Embryonic facial prominence (tissue), 1 donor: ENCODE results near the gene SASH3.
"Not testable (repeated sequence)": the region's sequence is repeated elsewhere in the genome, so short reads cannot be mapped to it uniquely, and the experiment has no call there.

Experiments used
- DNase-seq: peaks from one replicate; pipeline ENCODE4 v3.0.0-alpha.2; 2016; ENCODE audit errors: extremely low spot score

SASH3 gene

GRCh38 chrX:129779747-129780146 lies at the start of gene SASH3:
TSS of gene SASH3 (plus strand) at chrX:129779949. CDS start at chrX:129780098, 149 bp downstream.
- no peak for DNase-seq

GRCh38 chrX:129731228-129731627 lies 48.5 kb upstream of the SASH3 start:
- DNase-seq, result no peak

- no peak for DNase-seq
Measured at GRCh38 chrX:129732857-129733256, 46.9 kb upstream of the SASH3 start.

DNA sequence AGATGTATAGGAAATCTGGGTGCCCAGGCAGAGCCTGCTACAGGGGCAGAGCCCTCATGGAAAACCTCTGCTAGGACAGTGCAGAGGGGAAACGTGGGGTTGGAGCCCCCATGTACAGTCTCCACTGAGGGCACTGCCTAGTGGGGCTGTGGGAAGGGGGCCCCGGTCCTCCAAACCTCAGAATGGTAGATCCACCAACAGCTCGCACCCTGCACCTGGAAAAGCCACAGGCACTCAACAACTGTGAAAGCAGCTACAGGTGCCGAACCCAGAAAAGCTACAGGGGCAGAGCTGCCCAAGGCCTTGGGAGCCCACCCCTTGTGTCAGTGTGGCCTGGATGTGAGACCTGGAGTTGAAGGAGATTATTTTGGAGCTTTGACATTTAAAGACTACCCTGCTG lies 46.4 kb upstream of the SASH3 start:
- no peak for DNase-seq

GRCh38 chrX:129736491-129736890 lies 43.3 kb upstream of the SASH3 start:
- DNase-seq, result no peak

DNA sequence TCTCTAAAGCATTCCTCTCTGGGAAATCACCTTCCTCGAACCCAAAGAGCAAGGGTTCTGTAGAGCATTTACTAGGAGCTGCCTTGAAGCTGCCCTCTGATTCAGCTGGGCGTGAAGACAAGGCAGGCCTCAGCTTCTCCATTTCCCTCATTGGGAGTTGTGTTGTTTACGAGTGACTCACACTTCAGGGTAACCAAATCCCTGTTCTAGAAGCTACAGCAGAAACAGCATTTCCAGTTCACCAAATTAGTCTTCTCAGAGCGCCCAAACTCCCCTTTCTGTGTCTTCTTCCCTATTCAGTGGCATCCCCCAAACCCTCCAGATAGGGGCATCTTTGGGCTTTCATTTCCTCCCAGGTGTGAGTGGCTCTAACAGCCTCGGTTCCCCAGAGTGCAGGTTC lies 41.8 kb upstream of the SASH3 start:
- no peak for DNase-seq

GRCh38 chrX:129738466-129739308 lies 41.1 kb upstream of the SASH3 start, which contains the start of gene XPNPEP2:
TSS of gene XPNPEP2 (plus strand) at chrX:129738979. CDS start at chrX:129739214, 235 bp downstream.
- peak; percentile 21 for DNase-seq

GRCh38 chrX:129739578-129739977 lies 40.2 kb upstream of the SASH3 start:
- DNase-seq, result no peak

DNA sequence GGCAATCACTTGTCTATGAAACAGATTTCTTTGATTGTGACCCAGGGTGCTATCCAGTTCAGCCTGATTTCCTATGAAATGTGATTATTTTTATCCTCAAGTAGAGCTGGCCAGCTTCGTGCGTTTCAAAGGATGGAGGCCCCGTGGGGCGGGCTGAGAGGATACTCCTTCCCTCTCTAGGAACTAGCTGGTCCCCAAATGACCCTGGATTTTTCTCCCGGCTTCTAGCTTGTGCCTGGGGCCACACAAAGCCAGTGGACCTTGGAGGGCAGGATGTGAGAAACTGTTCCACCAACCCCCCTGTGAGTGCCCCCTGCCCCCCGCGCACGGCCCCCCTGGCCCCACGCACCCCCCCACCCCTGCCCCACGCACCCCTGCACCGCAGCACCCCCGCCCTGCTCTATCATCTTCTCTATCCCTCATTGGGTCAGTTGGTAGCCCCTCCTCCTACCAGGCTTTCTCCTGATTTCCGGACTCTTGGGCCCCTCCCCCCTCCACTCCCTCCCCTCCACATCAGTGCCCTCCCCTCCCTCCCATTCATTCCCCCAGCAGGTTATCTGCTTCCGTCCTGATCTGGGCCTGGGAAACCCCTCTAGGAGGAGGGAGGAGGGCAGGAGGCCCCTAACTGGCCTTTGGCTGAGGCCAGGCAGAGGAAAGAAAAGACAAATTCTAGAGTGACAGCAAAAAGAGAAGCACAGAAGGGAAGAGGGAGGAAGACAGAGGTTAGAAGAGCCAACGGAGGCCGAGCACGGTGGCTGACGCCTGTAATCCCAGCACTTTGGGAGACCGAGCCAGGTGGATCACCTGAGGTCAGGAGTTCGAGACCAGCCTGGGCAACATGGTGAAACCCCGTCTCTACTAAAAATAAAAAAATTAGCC lies 37.6 kb upstream of the SASH3 start:
- DNase-seq, result no peak

DNA sequence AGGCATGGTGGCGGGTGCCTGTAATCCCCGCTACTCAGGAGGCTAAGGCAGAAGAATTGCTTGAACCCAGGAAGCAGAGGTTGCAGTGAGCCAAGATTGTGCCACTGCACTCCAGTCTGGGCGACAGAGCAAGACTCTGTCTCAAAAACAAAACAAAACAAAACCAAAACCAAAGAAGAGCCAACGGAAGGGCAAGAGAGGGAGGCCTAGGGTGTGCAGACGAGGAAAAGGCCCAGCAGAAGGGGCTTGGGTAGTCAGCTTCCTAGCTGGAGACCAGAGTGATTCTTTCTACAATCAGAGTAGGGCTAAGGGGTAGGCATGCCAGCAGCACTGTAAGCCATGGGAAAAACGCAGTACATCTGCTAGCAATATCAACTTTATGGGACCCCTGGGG lies 37.0 kb upstream of the SASH3 start:
- DNase-seq, result not testable (repeated sequence)

DNA sequence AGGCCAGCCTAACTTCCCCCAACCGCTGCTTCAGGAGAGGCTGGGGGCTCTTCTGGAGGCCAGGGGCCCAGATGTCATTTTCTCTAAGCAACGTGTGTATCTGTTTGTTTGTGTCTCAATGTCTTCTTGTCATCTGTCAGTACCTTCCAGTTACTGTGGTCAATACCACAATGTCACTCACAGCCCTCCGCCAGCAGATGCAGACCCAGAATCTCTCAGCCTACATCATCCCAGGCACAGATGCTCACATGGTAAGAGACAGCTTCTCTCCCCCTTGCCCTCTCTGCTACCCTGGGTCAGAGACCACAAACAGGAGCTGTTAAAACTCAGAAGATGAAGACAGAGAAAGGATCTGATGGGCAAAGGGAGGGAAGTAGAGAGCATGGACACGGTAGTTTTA lies 35.9 kb upstream of the SASH3 start:
- no peak for DNase-seq

DNA sequence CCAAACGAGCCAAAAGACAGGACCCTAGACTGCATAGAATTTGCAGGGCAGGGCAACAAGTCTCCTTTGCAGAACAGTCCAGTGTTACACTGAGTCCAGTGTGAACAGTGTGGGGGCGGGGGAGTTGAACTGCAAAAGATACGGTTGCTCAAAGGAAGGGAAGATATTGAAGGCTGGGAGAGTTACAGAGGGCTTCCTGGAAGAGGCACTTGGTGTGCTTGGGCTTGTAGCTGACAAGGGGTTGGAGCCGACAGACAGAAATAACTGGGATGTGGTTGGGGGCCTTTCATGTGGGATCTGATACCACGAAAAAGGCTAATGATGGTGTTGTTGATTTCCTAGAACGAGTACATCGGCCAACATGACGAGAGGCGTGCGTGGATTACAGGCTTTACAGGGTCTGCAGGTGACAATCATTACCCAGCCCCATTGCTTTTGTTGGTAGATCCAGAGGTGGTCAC lies 34.9 kb upstream of the SASH3 start:
- no peak for DNase-seq

- no peak for DNase-seq
Measured at GRCh38 chrX:129746557-129747470, 32.9 kb upstream of the SASH3 start.

- no peak for DNase-seq
Measured at GRCh38 chrX:129747533-129747932, 32.2 kb upstream of the SASH3 start.

- no peak for DNase-seq
Measured at GRCh38 chrX:129748305-129748704, 31.4 kb upstream of the SASH3 start.

DNA sequence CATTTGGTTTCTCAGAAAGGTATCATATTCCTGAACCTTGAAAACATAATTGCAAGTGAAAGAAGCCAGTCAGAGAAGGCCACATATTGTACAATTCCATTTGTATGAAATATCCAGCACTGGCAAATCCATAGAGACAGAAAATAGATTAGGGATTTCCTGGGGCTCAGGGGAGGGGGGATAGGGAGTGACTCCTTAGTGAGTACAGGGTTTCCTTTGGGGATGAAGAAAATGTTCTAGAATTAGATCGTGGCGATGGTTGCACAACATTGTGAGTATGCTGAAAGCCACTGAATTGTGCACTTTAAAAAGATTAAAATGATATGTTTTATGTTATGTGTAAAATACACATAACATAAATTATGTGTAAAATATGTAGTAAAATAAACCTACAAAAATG lies 30.7 kb upstream of the SASH3 start:
- no peak for DNase-seq

DNA sequence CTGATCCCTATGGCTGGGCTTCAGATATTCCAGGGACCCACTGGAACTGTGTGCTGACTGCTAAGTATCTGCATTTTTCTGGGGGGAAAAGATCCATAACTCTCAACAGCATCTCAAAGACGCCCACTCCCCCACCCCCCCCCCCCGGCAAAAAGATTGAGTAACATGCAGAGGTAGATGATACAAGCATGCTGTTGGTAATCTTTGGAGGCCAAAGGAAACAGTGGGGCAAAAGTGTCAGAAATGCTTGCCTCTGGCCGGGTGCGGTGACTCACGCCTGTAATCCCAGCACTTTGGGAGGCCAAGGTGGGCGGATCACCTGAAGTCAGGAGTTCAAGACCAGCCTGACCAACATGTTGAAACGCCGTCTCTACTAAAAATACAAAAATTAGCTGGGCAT lies 28.8 kb upstream of the SASH3 start:
- DNase-seq, result no peak

DNA sequence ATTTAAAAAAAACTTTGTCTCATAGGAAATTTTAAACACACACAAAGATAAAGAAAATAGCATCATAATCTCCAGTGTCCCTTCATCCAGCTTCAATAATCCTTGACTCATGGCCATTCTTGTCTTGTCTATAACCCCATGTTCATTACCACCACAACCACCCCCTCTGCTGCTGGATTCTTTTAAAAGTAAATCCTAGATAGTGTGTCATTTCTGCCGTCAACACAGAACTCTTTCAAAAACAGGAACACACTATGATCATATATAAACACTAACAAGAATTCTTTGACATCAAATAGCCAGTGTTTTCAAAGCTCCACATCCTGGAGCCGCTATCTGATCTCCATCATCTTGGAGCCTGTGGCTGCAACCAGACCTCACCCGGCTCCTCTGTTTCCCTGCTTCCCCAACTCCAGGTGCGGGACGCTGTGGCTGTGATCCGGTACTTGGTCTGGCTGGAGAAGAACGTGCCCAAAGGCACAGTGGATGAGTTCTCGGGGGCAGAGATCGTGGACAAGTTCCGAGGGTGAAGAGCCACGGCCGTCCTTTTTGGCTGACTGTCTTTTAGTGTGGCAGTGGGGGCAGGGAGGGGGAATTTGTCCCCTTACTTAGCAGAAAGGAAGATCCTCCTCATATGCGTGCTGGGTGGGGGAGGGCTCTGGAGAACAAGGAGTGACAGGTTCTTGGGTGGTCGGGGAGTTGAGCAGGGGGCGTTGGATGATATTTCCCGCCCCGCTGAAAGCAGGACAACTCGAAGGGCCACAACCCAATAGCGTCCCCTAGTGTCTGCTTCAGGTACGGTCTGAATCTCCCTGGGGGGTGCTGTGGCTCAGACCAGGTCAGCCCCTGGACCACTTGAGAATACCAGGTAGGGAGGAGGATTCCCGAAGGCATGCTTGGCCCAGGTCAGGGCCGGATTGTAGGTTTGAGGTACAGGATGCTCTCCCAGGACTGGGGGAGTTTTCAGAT lies 25.4 kb upstream of the SASH3 start:
- DNase-seq, result no peak

DNA sequence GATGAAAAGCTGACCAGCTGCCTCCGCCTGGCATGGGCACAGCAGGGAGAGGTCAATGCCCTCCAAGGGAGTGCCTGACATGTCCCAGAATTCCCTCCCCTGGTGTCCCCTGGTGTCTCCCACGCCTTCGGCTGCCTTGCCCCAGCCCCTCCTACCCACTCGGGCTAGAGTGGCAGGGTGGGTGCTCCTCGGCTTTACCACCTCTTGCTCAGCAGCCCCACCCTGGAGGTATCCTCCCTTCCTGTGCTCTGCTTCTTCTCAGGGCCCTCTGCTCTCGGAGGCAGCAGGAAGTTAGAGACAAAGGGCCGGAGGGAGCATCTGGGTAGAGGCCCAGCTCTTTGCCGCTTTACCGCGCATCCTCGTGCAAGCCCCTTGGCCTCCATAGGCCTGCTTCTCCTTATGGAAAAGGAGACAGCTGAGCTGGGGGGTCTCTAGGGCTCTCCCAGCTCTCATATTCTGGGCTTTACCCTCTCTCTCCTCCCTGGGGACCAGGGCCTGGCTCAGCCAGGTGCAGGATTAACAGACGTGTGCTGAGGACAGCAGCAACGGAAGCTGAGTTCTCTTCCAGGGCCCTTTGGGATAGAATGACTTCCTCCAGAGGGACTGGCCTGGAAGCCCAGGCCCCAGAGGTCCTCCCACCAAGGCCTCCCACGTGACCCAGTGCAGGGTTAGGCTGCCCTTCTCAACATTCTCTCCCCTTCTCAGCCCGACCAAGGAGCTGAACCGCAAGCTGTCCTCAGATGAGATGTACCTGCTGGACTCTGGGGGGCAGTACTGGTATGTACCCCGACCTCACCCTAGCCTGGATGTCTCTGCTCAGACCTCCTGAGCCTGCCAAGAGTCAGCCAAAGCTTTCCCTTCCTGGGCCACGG lies 23.7 kb upstream of the SASH3 start:
- no peak for DNase-seq
